Activated CD8-positive, alpha-beta memory T cell treated with anti-CD3 and anti-CD28 coated beads, Interleukin-2, amount 50 U/mL, for 24 hours (primary cell): ENCODE measurements around the gene DYNLRB1.
A peak's percentile ranks its signal among the peaks of the same experiment; 100 is the strongest.
"Not testable (repeated sequence)": the region's sequence is repeated elsewhere in the genome, so short reads cannot be mapped to it uniquely, and the experiment has no call there.

Source experiments
- DNase-seq: peaks from one replicate; pipeline ENCODE4 v3.0.0-alpha.2; 2020; ENCODE audit errors: extremely low read depth

The DYNLRB1 gene

DNA sequence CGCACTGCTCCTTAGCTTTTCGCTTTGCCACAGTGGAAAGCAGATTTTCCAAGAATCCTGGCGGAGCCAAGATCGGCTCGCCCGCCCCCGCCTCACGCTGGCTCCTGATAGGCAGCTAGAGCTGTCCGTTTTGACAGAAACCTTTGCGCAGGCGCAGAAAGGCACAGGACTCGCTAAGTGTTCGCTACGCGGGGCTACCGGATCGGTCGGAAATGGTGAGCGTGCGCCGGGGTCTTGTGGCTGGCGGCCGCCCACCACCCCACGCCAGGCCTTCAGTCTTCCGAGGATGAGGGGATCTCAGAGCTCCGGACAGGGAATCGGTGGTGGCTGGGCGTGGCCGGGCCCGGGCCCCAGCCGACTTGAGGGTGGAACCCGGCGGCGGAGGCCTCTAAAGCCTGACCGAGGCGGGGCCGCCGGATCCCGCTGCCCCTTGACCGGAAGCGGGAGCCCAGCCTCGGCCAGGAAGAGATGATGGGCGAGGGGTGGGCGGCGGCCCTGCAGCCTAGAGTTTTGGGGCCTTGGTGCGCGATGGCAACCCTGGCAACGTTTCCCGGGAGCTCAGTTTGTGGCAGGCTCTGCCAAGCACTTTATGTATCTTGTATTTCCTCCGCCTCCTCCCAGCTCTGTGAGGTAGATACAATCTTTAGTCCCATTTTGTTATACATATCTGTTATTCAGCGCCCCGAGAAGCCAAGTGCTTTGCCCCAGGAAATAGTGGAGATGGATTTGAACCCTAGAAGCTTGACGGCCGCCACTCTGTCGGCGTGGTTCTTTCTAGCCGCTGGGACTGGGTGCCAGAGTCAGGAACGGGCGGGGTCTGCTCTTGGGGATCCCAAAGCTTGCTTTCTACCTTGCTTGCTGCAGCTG, at the start of gene DYNLRB1:
DYNLRB1 (plus strand) TSS at position 176 of the 867 bp plus-strand sequence; CDS start at position 213, 37 bp downstream.
- peak; percentile 93 for DNase-seq

GRCh38 chr20:34468951-34469350, 47.3 kb upstream of the DYNLRB1 start:
- DNase-seq, result no peak

DNA sequence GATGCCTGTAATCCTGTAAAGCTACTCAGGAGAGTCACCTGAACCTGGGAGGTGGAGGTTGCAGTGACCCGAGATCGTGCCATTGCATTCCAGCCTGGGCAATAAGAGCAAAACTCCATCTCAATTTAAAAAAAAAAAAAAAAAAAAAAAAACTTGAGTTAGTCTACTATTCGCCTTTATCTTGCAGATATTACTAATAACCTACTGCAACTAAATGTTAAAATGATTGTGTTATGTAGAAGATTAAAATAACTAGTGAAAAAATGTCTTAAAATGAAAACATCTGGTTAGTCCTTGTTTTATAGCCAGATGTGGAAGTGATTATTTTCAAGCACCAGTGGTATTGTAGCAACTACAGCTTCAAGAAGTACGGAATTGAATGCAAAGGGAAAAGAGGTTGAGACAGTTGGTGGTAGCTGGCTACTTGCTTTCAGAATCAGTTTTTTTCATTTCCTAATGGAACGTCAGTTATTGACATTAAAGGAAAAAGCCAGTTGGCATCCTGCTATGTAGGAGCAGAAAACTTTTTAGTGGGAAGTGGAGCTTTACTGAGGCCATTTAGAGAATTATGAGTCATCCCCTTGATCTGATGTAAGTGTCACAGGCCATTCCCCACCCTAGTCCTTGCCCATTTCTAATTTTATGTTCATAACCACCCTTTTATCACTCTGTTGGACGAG, 43.8 kb upstream of the DYNLRB1 start:
- DNase-seq, result no peak

- DNase-seq, result peak; percentile 14
Measured at GRCh38 chr20:34473262-34473883, 42.8 kb upstream of the DYNLRB1 start.

DNA sequence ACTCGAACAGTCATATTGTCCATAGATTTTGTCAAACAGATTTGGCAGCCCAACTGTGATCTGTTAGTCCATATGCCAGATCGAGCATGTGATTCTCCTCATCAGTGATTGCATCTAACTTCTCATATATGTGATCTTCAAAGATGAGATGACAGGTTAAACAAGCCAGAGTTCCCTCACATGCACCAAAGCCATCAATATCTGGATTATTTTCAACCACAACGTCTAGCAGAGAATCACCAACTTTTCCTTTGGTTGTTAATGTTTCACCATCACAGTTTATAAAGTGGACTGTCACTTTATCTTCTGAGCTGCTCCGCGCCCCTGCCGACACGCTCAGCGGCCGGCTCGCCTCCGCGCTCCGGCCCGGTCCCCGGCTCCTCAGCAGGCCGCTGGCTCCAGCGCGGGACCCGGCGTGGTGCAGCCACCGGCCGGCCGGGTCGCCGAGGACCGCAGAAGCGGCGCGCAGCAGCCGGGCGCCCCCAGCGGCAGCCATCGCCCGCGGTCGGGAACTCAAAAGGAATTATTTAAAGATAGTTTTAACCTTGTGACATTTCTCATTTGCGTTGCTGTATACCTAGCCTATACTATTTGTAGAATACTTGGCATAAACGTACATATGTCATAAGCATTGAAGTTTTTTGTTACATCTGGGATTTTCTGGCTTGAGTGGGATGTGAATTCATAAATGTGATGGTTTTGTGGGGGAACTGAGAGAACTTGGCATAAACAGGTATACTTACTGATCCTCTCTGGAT, 40.1 kb upstream of the DYNLRB1 start:
- no peak for DNase-seq

DNA sequence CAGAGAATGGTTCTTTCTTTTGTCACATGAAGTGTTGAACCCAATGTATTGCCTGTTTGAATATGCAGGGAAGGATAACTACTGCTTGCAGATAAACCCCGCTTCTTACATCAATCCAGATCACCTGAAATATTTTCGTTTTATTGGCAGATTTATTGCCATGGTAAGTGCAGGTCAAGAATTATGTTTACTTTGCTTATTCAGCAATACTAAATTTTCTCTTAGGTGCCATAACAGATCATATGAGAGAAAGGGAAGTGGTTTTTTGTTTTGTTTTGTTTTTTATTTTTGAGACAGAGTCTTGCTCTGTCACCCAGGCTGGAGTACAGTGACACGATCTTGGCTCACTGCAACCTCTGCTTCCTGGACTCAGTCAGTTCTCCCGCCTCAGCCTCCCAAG, 36.6 kb upstream of the DYNLRB1 start:
- no peak for DNase-seq

- DNase-seq, result not testable (repeated sequence)
Measured at GRCh38 chr20:34482154-34482553, 34.1 kb upstream of the DYNLRB1 start.

GRCh38 chr20:34483585-34484220, 32.5 kb upstream of the DYNLRB1 start:
- not testable (repeated sequence) for DNase-seq

GRCh38 chr20:34485068-34485634, 31.1 kb upstream of the DYNLRB1 start:
- DNase-seq, result no peak

- DNase-seq, result no peak
Measured at GRCh38 chr20:34491226-34491931, 24.8 kb upstream of the DYNLRB1 start.

- DNase-seq, result no peak
Measured at GRCh38 chr20:34491932-34492509, 24.2 kb upstream of the DYNLRB1 start.

- DNase-seq, result no peak
Measured at GRCh38 chr20:34493646-34494045, 22.6 kb upstream of the DYNLRB1 start.

DNA sequence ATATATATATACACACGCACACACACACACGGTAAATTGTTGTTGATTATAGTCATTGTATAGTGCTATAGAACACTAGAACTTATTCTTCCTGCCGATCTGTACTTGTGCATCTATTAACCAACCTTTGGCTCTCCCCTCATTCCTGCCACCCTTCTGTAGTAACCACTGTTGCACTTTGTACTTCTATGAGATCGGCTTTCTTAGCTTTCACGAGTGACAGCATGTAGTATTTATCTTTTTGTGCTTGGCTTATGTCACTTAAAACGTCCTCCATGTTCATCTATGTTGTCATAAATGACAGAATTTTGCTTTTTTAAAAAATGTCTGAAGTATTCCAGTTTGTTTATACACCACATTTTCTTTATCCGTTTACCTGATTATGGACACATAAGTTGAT, 20.9 kb upstream of the DYNLRB1 start:
- DNase-seq, result no peak

DNA sequence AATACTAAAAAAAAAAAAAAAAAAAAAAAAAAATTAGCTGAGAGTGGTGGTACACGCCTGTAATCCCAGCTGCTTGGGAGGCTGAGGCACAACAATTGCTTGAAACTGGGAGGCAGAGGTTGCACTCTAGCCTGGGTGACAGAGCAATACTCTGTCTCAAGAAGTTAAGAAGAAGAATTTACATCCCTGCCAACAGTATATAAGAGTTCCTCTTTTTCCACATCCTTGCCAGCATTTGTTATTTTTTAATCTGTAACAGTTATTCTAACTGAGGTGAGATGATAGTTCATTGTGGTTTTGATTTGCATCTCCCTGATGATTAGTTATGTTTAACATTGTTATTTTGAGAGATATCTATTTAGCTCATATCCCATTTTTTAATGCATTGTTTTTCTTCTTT, 20.3 kb upstream of the DYNLRB1 start:
- DNase-seq, result no peak

- not testable (repeated sequence) for DNase-seq
Measured at GRCh38 chr20:34497596-34497995, 18.6 kb upstream of the DYNLRB1 start.

- no peak for DNase-seq
Measured at GRCh38 chr20:34500823-34501222, 15.4 kb upstream of the DYNLRB1 start.

GRCh38 chr20:34506480-34506879, 9.7 kb upstream of the DYNLRB1 start:
- DNase-seq, result no peak

- no peak for DNase-seq
Measured at GRCh38 chr20:34507702-34508413, 8.4 kb upstream of the DYNLRB1 start.

DNA sequence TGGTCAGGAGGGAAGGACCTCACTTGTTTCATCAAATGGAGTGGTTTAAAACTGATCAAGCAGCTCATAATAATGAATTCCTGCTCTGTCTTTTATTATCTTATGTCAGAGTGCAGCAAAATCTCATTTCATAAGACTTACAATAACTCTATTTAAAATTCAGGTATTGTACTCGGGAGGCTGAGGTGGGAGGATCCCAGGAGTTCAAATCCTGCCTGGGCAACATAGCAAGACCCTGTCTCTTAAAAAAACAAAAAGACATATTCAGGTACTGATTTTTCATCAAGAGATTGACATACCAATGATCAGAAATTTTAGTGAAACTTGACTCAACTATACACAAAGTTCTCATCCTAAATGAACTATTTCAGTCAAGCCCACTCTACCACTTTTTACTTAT, 5.6 kb upstream of the DYNLRB1 start:
- DNase-seq, result no peak
